ENCODE results near the gene TRHDE. TPM values are rescaled to one million over a fixed set of nuclear protein-coding genes. Genes with fewer than 3 reads are reported as not detected.

The TRHDE gene
- polyA plus RNA-seq, 12 donors = 0.21 to 3.0 (median 0.82) TPM; not detected in 1

GRCh38 chr12:72273851-72274351 lies 1.7 kb downstream of the TRHDE start:
- DNase-seq = no peak

- DNase-seq = no peak
Measured at GRCh38 chr12:72274931-72275330, 2.8 kb downstream of the TRHDE start.

DNA sequence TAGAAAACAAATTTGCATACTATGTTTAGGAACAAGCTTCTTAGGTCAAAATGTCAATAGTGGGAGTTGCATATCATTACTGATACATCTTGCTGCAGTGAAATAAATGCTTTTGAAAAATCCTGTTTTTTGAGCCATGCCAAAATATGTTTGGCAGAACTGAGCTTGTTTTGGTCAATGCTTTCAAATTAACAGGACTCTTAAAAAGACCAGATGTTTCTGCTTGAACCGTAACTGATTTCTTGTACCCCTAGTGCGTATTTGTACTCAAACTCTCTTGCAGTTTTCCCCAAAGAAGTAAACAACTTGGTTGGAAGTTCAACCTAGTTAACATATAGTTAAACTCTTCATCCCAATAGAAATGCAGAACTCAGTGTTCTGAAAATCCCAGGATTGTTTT lies 3.4 kb downstream of the TRHDE start:
- no peak for DNase-seq

- DNase-seq = no peak
Measured at GRCh38 chr12:72276181-72276805, 4.1 kb downstream of the TRHDE start.

GRCh38 chr12:72277415-72277814 lies 5.2 kb downstream of the TRHDE start:
- DNase-seq = no peak

DNA sequence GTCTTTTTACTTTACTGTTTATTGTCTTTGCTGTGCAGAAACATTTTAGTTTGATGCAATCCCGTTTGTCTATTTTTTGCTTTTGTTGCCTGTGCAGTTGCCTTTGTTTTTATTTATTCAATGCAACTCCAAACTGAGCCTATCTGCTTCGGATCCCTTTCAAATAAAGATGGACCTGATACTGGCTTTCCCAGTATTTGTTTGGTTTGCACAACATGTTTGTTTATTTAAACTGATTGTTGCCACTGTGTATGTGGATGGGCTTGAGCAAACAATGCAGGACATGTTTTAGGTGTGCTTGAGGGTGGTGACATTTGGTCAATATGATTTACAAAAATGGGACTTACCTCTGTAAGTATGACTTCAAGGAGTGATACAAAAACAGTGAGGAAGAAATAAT lies 6.7 kb downstream of the TRHDE start:
- no peak for DNase-seq

DNA sequence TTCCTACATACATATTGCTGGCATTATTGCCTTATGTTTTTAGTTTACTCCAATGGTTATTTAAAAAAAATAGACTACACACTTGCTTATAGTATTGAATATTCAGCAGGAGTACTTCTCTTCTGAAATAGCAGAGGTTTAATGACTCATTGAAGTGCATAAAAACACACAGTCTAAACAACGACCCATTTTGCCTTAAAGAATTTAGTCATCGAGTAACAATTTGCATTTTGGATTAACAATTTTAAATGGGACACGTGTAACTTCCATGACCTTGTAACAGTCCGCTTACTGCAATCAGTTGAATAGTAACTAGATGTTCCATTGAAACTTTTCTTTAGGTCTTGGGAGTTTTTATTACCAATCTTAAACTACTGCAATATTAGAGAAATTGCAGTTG lies 9.0 kb downstream of the TRHDE start:
- DNase-seq = no peak

GRCh38 chr12:72282721-72283120 lies 10.6 kb downstream of the TRHDE start:
- no peak for DNase-seq

DNA sequence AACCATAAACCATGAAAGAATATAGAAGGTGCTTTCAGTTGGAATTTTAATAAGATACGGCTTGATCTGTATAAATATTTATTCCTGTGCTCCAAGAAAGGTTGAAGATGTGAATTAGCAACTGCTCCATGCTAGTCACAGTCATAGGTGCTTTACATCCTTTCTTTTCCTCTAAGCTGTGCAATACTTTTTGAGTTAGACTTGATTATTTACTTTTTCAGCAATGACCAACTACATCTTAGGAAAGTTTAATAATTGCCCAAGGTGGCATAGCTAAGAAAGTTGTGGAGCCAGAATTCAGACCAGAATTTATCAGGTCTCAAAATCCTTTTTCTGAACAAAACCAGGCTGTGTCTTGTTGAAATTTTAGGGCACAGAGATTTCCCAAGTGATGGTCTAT lies 13.7 kb downstream of the TRHDE start:
- DNase-seq = no peak

DNA sequence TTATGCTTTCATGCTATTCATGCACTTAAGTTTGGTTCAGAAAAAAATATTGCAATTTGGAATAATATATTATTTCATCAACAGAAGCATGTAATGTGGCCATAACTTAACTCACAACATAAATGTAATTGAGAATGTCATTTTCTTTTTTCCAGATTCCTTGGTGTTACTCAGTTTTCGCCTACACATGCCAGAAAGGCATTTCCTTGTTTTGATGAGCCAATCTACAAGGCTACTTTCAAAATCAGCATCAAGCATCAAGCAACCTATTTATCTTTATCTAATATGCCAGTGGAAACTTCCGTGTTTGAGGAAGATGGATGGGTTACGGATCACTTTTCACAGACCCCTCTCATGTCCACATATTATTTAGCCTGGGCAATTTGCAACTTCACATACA lies 14.4 kb downstream of the TRHDE start:
- no peak for DNase-seq

GRCh38 chr12:72288436-72288835 lies 16.3 kb downstream of the TRHDE start:
- no peak for DNase-seq

DNA sequence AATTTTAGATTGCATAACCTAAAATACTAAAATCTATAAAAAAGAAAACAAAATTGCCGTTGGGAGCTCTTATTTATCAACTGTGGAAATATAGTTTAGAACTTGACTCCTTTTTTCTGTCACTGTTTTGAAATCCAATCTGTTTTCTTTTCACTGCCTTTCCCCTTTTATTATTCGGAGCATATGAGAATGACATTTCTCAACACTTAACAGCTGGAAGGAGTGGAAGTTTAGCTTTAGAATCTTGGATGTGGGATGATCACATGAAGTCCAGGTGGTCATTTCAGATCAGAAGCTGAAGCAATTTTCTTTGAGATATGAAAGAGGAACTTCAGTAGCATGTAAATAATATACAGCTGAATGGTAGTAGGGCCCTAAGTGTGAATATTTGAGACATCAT lies 16.7 kb downstream of the TRHDE start:
- DNase-seq = no peak

DNA sequence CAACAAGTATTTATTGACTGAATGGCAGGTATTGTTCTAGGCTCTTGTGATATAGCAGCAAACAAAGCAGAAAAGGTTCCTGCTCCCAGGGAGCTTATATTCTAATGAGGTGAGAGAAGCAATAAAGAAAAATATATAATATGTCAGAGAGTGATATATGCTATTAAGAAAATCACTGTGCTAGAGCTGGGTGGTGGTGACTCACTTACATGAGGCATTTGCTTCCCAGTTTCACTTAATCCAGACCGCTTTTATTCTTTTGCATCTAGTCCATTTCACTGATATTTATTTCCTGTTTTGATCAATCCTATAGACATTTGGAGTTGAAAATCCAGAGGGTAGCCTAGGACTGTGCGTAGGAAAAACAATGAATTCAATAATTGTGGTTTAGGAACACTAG lies 17.5 kb downstream of the TRHDE start:
- DNase-seq = no peak

DNA sequence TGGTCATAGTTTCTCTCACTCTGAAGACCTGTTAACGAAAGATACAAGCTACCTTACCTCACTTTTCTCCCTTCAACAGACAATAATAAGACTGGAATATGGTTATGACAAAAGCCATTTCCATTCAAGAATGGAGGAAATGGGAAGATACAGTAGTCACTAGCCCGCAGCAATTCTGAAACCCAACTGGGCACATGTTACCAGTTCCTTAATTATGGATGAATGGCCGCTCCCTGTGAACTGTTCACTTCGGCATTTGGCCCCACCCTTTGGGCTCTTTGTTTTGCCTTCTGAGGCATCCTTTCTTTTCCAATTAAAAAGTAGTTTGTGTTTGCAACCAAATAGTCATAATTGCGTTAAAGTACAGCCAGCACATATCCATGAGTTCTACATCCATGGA lies 19.0 kb downstream of the TRHDE start:
- DNase-seq = no peak

GRCh38 chr12:72293701-72294100 lies 21.5 kb downstream of the TRHDE start:
- no peak for DNase-seq

- DNase-seq = no peak
Measured at GRCh38 chr12:72295101-72295500, 22.9 kb downstream of the TRHDE start.

- DNase-seq = no peak
Measured at GRCh38 chr12:72295744-72296143, 23.6 kb downstream of the TRHDE start.

GRCh38 chr12:72296389-72296788 lies 24.2 kb downstream of the TRHDE start:
- DNase-seq = no peak

DNA sequence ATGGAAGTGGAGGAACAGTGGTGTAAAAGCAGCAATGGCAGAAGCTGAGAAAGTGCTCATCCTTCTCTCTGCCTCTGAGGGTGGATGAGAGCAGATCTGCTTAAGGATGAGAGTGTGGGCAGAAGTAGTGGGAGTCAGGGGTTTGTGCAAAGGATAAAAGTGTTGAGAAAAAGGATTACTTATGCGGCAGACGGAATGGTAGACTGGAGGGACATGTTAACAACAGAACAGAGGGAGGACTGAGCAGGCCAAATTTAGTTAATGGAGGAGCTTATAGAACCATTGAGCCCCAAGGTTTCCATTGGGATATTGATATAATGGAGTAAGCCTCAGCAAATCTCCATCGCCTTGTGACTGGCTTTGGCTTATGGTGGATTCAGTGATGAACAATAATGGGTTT lies 25.5 kb downstream of the TRHDE start:
- no peak for DNase-seq

GRCh38 chr12:72300728-72301127 lies 28.6 kb downstream of the TRHDE start:
- DNase-seq = no peak

GRCh38 chr12:72304751-72305150 lies 32.6 kb downstream of the TRHDE start:
- no peak for DNase-seq

DNA sequence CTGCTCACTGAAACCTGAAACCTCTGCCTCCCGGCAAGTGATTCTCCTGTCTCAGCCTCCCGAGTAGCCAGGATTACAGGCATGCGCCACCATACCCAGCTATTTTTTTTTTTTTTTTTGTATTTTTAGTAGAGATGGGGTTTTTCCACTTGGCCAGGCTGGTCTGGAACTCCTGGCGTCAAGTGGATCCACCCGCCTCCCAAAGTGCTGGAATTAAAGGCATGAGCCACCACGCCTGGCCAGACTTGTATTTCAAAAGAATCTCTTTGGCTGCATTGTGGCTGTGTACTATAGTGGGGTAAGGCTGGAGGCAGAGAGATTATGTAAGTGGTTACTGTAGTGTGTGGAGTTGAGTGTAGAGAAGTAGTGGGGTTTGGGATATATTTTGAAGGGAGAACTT lies 35.1 kb downstream of the TRHDE start:
- DNase-seq = no peak

GRCh38 chr12:72311946-72312345 lies 39.8 kb downstream of the TRHDE start:
- DNase-seq = no peak

- DNase-seq = no peak
Measured at GRCh38 chr12:72313806-72314205, 41.6 kb downstream of the TRHDE start.
